HG03139 (cell line): ENCODE measurements around the gene QKI.
A peak's percentile ranks its signal among the peaks of the same experiment; 100 is the strongest.

Experiments
- ATAC-seq: cut with Tn5 transposase; IDR thresholded peaks from one replicate; pipeline ENCODE4 v1.9.1; 2021; ENCODE audit not compliant: unreplicated experiment

Gene QKI

GRCh38 chr6:163391985-163392384, 22.5 kb upstream of the QKI start:
- no peak for ATAC-seq

GRCh38 chr6:163392533-163392932, 22.0 kb upstream of the QKI start:
- ATAC-seq = no peak

- ATAC-seq = no peak
These were observed 20.6 kb upstream of the QKI start for GRCh38 chr6:163393923-163394322.

DNA sequence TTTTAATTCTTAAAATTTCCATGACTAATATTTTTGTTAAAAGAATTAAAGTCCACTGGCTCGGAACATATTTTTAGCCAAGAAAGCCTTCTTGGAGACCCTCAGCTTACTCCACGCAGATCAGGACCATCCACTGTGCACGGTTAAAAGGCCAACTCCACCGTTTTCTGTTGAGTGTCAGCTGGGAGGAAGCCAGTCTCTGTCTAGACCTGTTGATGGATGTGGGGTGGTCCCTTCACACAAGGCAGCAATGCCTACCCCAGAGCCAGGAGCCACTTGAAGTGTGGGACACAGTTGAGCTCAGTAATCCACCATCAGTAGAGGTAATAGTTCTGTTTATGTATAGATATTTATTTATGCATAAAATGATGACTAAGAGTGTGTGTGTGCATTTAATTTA, 19.9 kb upstream of the QKI start:
- ATAC-seq = no peak

- no peak for ATAC-seq
These were observed 19.2 kb upstream of the QKI start for GRCh38 chr6:163395122-163395830.

DNA sequence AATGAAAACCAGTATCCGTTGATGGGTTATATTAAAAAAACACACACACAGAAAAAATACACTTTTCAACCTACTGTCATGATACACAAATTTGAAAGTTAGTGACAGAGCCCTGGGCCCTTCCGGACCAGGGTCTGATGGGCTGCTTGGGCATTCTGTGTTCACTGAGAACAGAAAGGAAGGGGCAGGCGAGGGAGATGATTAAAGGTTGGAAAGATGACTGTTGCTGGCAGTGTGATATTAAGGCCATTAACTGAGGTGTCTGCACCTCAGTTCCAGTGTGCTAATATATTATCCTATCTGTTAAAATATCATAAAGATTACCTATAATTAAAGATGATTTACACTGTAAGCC, 18.7 kb upstream of the QKI start:
- no peak for ATAC-seq

GRCh38 chr6:163397326-163397725, 17.2 kb upstream of the QKI start:
- ATAC-seq = no peak

DNA sequence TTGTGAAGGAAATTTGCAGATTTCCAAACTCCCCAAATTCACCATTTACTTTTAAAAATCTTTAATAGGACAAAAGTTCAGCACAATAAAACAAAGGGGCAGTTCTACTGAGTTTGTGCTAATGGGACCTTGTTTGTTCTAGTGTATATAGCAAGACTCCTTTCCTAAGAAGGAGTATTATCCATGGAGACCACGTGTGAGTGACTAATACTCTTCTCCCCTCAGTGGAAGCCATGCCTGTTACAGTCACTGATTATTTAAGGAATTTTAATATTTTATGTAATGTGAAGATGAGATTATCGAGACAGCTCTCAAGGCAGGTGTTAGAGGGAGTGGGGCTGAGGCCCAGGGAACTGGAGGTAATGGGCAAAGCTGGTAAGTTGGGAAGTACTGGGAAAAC, 16.4 kb upstream of the QKI start:
- no peak for ATAC-seq

GRCh38 chr6:163398815-163399214, 15.7 kb upstream of the QKI start:
- no peak for ATAC-seq

DNA sequence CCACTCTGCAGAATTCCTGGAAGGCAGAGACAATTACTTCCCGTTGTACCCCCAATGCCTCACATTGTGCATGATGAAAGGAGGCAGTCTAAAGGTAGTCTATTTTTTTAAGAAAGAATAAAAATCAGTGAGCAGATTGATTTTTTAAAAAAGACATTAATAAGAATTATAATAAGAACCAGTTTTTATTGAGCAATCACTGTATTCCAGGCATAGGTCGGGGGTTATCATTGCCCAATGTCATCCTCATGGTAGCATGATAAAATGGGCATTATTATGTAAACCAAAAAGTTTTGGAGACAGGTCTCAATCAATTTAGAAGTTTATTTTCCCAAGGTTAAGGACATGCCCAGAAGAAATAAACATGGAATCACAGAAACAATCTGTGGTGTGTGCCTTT, 14.0 kb upstream of the QKI start:
- ATAC-seq = no peak

DNA sequence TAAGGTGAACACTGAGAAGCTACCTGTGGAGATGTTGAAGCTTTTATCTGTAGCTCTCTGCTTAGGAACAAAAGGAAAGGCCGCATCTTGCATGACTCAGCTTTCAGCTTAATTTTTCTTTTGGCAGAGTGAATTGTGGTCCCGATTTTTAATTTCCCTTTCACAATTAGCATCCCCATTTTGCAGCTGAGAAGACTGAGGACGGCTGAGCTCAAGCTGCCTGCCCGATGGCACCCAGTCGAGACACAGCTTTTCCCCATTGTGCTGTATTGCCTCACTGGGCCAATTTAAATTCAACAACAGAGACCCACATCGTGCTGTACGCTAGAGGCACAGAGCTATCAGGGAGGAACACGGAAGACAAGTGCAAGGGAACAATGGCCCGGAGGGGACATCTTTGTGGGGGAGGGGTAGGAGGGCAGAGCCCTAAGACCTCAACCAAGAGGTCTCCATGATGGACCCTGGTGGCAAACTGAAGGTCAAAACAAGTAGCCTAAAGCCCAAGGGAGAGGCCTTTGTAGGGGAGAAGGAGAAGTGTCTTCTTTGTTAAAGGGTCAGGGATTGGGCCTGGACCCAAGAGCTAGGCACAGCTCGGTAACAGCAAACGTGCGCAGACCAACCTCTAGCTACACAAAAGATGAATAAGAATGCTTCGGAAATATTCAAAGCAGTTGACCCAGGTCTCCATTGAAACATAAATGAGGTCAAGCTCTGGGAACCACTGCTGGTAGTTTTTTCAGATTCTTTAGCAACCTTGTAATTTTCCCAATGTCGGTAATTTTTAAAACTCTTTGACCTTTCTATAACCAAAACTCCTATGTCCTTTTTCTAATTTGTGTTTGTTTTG, 13.3 kb upstream of the QKI start:
- no peak for ATAC-seq

- ATAC-seq = no peak
These were observed 11.9 kb upstream of the QKI start for GRCh38 chr6:163402616-163403015.

DNA sequence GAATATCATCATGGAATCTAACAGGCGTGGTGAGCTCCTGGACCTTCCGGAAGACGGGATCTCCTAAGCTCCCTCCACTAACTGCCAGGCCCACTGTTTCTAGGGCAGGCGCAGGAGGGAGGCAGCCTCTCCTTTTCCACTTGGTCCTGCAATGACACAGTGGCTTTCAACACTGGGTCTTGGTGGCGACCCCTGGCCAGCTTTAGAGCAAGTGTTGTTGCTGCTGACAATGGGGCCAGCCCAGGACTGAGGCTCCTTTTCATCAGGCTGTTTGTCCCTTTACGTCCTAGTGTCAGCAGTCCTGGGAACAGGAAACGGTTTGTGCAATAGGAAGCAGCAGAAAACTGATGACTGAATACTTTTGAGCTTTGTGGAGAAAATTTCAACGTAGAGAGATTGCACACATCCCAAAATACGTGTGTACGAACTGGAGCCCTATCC, 9.7 kb upstream of the QKI start:
- ATAC-seq = no peak

DNA sequence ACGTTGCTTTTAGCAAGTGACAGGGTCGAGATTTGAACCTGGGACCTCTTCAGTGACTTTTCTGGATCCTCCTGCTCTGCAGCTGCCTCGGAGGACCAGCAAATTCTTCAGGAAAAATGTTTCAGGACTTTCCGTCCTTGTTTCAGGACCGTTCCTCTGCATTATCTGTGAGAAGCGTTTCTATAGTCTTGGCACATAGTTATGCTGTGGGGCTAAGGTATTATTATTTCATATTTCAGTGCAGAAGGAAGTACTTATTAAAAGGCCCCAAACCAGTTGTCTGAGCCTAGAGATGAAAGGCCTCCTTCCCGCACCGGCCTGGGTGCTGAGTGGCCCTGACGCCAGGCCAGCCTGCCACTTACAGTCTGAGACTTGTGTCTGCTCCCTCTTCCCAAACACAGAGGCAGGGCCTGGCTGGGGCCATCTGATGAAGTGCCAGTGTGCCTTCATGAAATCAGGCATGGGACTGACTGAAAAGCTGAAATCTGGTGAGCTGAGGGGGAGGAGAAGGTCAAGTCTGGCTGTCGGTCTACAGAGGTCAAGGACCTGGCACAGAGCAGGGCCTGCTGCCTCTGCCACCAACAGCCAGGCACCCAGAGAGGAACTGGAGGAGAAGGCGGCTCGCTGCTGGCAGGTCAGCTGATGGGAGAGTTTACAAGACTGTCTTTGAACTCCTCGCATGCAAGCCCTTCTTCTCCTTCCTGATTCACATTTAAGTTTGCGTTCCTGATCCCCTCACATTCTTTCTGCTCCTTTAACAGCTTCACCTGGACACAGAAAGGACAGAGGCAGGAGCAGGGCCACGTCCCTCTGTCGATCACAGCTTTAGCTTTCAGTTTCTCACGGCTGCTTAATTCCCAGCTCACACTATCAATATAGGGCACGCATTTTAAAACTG, 8.9 kb upstream of the QKI start:
- ATAC-seq = peak; percentile 64

DNA sequence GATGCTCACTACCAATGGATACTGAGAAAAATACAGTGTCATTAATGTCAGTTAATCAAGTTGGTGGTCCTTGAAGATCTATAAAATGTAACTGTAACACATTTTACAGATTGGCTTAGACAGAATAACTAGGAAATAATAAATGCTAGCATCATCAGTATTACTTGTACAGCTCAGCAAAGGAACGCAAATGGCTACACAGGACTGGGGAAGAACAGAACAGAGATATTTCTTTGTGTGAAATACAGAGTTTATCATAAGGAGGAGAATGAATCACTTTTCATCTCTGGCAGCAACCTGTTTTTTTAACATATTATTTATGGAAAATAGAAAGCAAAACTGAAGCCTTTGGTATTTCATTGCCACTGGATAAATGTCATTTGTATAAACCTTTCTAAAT, 8.2 kb upstream of the QKI start:
- peak; percentile 4 for ATAC-seq

DNA sequence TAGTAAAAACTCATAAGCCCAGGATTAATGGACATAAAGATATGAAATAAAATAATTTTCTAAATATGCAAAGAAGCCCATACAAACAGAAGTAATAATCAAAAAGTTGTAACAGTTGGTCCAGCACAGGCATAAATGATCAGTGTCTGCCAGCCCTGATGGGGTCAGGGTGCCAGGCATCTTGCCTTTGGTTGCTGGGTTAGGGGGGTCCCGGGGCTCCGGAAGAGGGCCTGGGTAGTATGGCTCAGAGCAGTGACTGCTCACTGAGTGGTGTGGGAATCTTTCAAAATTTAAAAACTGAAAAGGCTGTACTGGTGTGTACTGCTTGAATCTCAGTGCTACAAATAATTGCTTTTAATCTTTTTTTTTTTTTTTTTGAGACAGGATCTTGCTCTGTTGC, 7.7 kb upstream of the QKI start:
- ATAC-seq = no peak

GRCh38 chr6:163408352-163408991, 6.0 kb upstream of the QKI start:
- ATAC-seq = no peak

GRCh38 chr6:163409712-163410111, 4.8 kb upstream of the QKI start:
- ATAC-seq = no peak

DNA sequence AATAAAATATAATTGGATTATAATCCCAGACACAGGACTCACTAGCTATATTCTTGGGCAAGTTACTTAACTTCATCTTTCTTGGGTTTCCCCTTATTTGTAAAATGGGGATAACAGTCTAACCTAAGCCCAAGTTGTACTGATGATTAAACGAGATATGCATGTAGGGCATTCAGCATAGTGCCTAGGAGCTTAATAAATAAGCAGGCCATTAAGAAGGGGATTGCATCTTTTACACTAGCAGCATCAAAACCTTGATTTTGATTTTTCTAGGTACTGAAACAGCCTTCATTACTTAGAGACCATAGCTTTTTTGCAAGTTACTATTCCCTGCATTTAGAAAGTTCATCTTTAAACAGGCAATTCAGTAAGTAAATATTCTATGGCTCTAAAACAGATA, 2.2 kb upstream of the QKI start:
- ATAC-seq = no peak

DNA sequence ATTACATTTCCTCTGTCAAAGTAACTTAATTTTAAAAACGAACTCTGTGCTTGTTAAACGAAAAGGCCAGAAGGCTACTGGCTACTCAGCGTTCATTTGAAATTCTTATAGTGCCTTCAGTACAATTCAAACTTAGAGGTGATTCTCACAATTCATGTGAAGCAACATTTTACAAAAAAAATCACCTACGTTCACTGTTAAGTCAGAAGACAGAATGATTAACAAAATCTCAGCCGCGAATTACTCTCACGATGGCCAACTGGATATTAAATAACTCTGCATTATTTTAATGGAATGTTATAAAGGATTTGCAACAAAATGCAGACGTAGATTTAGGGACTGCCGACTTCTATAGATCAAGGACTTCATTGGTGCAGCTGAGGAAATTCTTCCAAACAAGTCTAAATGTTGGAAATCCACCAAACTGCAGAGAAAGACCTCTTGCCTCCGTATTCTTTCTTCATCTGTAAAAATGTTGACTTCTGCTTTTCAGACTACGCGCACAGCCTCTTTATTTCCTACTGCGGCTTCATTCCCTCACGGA, 1.6 kb upstream of the QKI start:
- ATAC-seq = no peak
